Cardiac fibroblast (primary cell): ENCODE data around the gene LUZP2.

Source experiments
- DNase-seq, 2 donors: peaks; one replicate each; pipeline versions ENCODE4 v3.0.0 to v3.0.0-alpha.2; 2010; ENCODE audit warnings: low read depth in 2 of 2
- H3K4me3 ChIP-seq, 2 donors: replicated peaks in 1 of 2; 1 replicate in 1 of 2; 2 replicates in 1 of 2; pipeline ENCODE4 v1.5.1; 2011; ENCODE audit warnings: low read depth in 2 of 2, low read length in 2 of 2, mild to moderate bottlenecking in 2 of 2, moderate library complexity in 1 of 2
- TF ChIP-seq, protein P1 (sequence below): IDR thresholded peaks from one replicate; pipeline ENCODE4 v1.5.1; 2011; ENCODE audit warnings: low read depth, mild to moderate bottlenecking, low read length, inconsistent platforms

LUZP2 gene

DNA sequence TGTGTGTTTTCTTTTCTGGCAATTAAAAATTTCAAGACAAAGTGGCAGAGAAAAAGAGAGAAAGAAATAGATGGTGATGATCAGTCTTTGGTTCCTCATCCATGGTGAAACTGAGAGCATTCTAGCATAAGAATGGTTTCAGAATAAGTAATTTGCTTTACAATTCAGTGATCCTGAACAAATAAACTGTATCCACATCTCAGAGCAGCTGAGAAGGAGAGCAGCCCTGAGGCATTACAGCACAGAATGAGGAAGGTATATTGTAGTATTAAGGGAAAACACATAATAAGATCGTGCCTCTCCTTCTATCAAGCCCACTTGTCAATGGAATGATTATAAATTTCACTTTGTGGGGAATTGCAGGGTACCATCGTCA is 17.4 kb downstream of the LUZP2 start:
- TF ChIP-seq, protein P1, sequence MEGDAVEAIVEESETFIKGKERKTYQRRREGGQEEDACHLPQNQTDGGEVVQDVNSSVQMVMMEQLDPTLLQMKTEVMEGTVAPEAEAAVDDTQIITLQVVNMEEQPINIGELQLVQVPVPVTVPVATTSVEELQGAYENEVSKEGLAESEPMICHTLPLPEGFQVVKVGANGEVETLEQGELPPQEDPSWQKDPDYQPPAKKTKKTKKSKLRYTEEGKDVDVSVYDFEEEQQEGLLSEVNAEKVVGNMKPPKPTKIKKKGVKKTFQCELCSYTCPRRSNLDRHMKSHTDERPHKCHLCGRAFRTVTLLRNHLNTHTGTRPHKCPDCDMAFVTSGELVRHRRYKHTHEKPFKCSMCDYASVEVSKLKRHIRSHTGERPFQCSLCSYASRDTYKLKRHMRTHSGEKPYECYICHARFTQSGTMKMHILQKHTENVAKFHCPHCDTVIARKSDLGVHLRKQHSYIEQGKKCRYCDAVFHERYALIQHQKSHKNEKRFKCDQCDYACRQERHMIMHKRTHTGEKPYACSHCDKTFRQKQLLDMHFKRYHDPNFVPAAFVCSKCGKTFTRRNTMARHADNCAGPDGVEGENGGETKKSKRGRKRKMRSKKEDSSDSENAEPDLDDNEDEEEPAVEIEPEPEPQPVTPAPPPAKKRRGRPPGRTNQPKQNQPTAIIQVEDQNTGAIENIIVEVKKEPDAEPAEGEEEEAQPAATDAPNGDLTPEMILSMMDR: no peak
- DNase-seq: no peak
- H3K4me3 ChIP-seq: no peak overlapping the region

- TF ChIP-seq, protein P1: no peak
- H3K4me3 ChIP-seq: no peak overlapping the region
Measured at GRCh38 chr11:24515632-24516031, 18.8 kb downstream of the LUZP2 start.

GRCh38 chr11:24516638-24517037 is 19.8 kb downstream of the LUZP2 start:
- no peak overlapping the region for H3K4me3 ChIP-seq
- DNase-seq: no peak
- TF ChIP-seq, protein P1: no peak

More at GRCh38 chr11:24515632-24516031, 18.8 kb downstream of the LUZP2 start:
- no peak for DNase-seq

DNA sequence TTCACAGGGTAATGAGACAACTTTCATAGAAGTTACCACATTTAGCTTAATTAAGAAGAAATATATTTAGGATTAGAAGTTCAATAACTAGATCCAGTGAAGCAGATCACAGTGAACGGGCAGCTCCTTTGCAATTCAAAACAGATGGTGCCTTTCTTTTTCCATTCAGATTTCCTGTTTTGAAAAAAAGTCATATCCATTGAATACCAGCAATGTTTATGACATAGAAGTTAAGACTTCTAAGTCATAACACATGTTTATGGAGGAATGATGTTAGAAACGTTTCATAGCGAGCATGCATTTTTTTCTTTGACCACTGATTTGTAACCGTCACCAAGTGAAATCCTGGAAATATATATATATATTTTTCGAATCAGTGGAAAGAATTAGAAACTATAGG is 24.7 kb downstream of the LUZP2 start:
- no peak overlapping the region for H3K4me3 ChIP-seq
- no peak for DNase-seq
- TF ChIP-seq, protein P1: no peak

GRCh38 chr11:24524156-24524555 is 27.3 kb downstream of the LUZP2 start:
- TF ChIP-seq, protein P1: no peak

DNA sequence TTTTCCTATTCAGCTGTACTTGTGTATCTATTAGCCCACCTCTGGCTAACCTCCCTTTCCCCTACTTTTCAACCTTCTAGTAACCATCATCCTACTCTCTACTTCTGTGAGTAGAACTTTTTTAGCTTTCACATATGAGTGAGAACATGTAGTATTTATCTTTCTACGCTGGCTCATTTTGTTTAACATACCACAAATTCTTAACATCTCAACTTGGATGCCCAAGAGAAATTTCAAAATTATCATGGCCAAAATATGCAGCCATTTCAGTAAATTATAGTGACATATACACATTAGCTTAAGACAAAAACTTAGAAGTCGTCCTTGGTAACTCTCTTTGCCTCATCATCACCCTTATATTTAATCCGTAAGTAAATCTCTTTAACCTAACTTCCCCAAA is 34.7 kb downstream of the LUZP2 start:
- H3K4me3 ChIP-seq: no peak overlapping the region
- TF ChIP-seq, protein P1: no peak
- peak in 1 of 2 donors; percentile 13 for DNase-seq

More at GRCh38 chr11:24524156-24524555, 27.3 kb downstream of the LUZP2 start:
- no peak overlapping the region for H3K4me3 ChIP-seq
- no peak for DNase-seq

DNA sequence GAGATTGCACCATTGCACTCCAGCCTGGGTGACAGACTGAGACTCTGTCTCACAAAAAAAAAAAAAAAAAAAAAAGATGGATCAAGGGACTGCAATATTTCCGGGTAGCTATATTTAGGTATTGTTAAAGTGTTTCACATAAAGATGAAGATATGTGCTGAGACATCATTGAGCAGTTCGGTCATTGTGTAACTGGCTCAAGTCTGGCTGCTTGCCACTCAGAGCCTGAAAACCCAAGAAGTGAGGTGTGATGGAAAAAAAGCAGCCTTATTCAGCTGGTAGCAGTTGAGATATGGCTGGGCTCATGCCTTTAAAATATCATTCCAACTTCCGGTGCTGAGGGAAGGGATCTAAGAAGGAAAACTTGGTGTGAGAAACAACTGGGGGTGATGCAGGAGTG is 46.9 kb downstream of the LUZP2 start:
- peak; percentile 12 to 39 for DNase-seq
- TF ChIP-seq, protein P1: no peak
- H3K4me3 ChIP-seq: no peak overlapping the region
